ENCODE results near the gene NMUR1.

The NMUR1 gene

GRCh38 chr2:231475965-231476364 lies 54.3 kb downstream of the NMUR1 start (continued):
- TF ChIP-seq ZBTB10 (tag by site-specific recombination; IDR thresholded peaks at IDR 0.05) (no peak), ZNF223 (tag by site-specific recombination; IDR thresholded peaks at IDR 0.05) (no peak)
